Adipocyte (in vitro differentiated cells): ENCODE results near the gene PPFIA1.
A peak's percentile ranks its signal among the peaks of the same experiment; 100 is the strongest.

Experiments used
- DNase-seq: peaks from one replicate; pipeline ENCODE4 v3.0.0-alpha.2; 2015; ENCODE audit warnings: low read depth
- H3K27me3 ChIP-seq: replicated peaks from 2 replicates; pipeline ENCODE4 v1.7.0; 2013; ENCODE audit warnings: mild to moderate bottlenecking, low read length, moderate library complexity; ENCODE audit not compliant: control insufficient read depth, insufficient read depth
- H3K36me3 ChIP-seq: 2 replicates; pipeline ENCODE4 v1.7.0; 2013; ENCODE audit warnings: low read length, mild to moderate bottlenecking, moderate library complexity; ENCODE audit not compliant: control insufficient read depth, insufficient read depth, severe bottlenecking
- H3K4me1 ChIP-seq: 2 replicates; pipeline ENCODE4 v1.7.0; 2013; ENCODE audit warnings: mild to moderate bottlenecking, low read length, moderate library complexity; ENCODE audit not compliant: control insufficient read depth, insufficient read depth
- H3K4me3 ChIP-seq: 2 replicates; pipeline ENCODE4 v1.7.0; 2013; ENCODE audit warnings: mild to moderate bottlenecking, low read length, moderate library complexity
- H3K9ac ChIP-seq: 2 replicates; pipeline ENCODE4 v1.7.0; 2013; ENCODE audit warnings: mild to moderate bottlenecking, low read length, moderate library complexity
- H3K9me3 ChIP-seq: 2 replicates; pipeline ENCODE4 v1.7.0; 2013; ENCODE audit warnings: mild to moderate bottlenecking, low read length, moderate library complexity; ENCODE audit not compliant: control insufficient read depth

The PPFIA1 gene

GRCh38 chr11:70409871-70410270 lies 139.4 kb downstream of the PPFIA1 start:
- no peak for DNase-seq
- peaks cover 96% of the 10 kb centered on the region for H3K36me3 ChIP-seq
- H3K27me3 ChIP-seq: no peaks in the 10 kb centered on the region
- peaks cover 3% of the 10 kb centered on the region for H3K4me1 ChIP-seq
- H3K9me3 ChIP-seq: no peaks in the 10 kb centered on the region
- no peak overlapping the region for H3K9ac ChIP-seq
- no peak overlapping the region for H3K4me3 ChIP-seq

- H3K4me3 ChIP-seq: no peak overlapping the region
- peaks cover 7% of the 10 kb centered on the region for H3K4me1 ChIP-seq
- H3K27me3 ChIP-seq: no peaks in the 10 kb centered on the region
- peaks cover 98% of the 10 kb centered on the region for H3K36me3 ChIP-seq
- no peak overlapping the region for H3K9ac ChIP-seq
- H3K9me3 ChIP-seq: no peaks in the 10 kb centered on the region
- DNase-seq: no peak
These were observed 140.1 kb downstream of the PPFIA1 start for GRCh38 chr11:70410276-70411205.

GRCh38 chr11:70411713-70412452 lies 141.4 kb downstream of the PPFIA1 start:
- DNase-seq: no peak
- Histone ChIP-seq H3K27me3 (no peaks in the 10 kb centered on the region), H3K36me3 (peaks cover 98% of the 10 kb centered on the region), H3K9me3 (no peaks in the 10 kb centered on the region), H3K4me3 (no peak overlapping the region), H3K9ac (no peak overlapping the region), H3K4me1 (peaks cover 11% of the 10 kb centered on the region)

- H3K36me3 ChIP-seq: peaks cover 98% of the 10 kb centered on the region
These were observed 142.7 kb downstream of the PPFIA1 start for GRCh38 chr11:70413151-70413550.

GRCh38 chr11:70414341-70415100 lies 144.0 kb downstream of the PPFIA1 start:
- H3K27me3 ChIP-seq: no peaks in the 10 kb centered on the region
- H3K4me3 ChIP-seq: no peak overlapping the region
- peaks cover 11% of the 10 kb centered on the region for H3K4me1 ChIP-seq
- no peak for DNase-seq
- H3K36me3 ChIP-seq: peaks cover 96% of the 10 kb centered on the region
- H3K9ac ChIP-seq: peak overlapping the region; percentile 30
- H3K9me3 ChIP-seq: no peaks in the 10 kb centered on the region

More at GRCh38 chr11:70413151-70413550, 142.7 kb downstream of the PPFIA1 start:
- Histone ChIP-seq H3K4me1 (peaks cover 11% of the 10 kb centered on the region), H3K9ac (no peak overlapping the region), H3K9me3 (no peaks in the 10 kb centered on the region), H3K27me3 (no peaks in the 10 kb centered on the region), H3K4me3 (no peak overlapping the region)
- no peak for DNase-seq

GRCh38 chr11:70415191-70415590 lies 144.7 kb downstream of the PPFIA1 start:
- peak; percentile 90 for DNase-seq
- Histone ChIP-seq H3K9me3 (no peaks in the 10 kb centered on the region), H3K9ac (peak overlapping the region; percentile 30), H3K36me3 (peaks cover 96% of the 10 kb centered on the region), H3K4me3 (no peak overlapping the region), H3K4me1 (peaks cover 11% of the 10 kb centered on the region), H3K27me3 (no peaks in the 10 kb centered on the region)

GRCh38 chr11:70415642-70416395 lies 145.3 kb downstream of the PPFIA1 start:
- Histone ChIP-seq H3K36me3 (peaks cover 96% of the 10 kb centered on the region), H3K9me3 (no peaks in the 10 kb centered on the region), H3K4me1 (peaks cover 11% of the 10 kb centered on the region), H3K9ac (no peak overlapping the region), H3K4me3 (no peak overlapping the region), H3K27me3 (no peaks in the 10 kb centered on the region)
- peak; percentile 32 for DNase-seq

GRCh38 chr11:70416881-70417280 lies 146.4 kb downstream of the PPFIA1 start:
- DNase-seq: no peak
- Histone ChIP-seq H3K9me3 (no peaks in the 10 kb centered on the region), H3K4me3 (no peak overlapping the region), H3K4me1 (peaks cover 11% of the 10 kb centered on the region), H3K9ac (no peak overlapping the region), H3K27me3 (no peaks in the 10 kb centered on the region), H3K36me3 (peaks cover 96% of the 10 kb centered on the region)

- Histone ChIP-seq H3K9me3 (no peaks in the 10 kb centered on the region), H3K4me1 (peaks cover 11% of the 10 kb centered on the region), H3K27me3 (no peaks in the 10 kb centered on the region), H3K4me3 (no peak overlapping the region), H3K36me3 (peaks cover 96% of the 10 kb centered on the region), H3K9ac (no peak overlapping the region)
- DNase-seq: no peak
These were observed 147.6 kb downstream of the PPFIA1 start for GRCh38 chr11:70418130-70418529.

- H3K36me3 ChIP-seq: peaks cover 98% of the 10 kb centered on the region
These were observed 149.0 kb downstream of the PPFIA1 start for GRCh38 chr11:70419307-70420007.

More at GRCh38 chr11:70419307-70420007, 149.0 kb downstream of the PPFIA1 start:
- DNase-seq: no peak
- Histone ChIP-seq H3K9me3 (no peaks in the 10 kb centered on the region), H3K9ac (no peak overlapping the region), H3K4me3 (no peak overlapping the region), H3K4me1 (peaks cover 11% of the 10 kb centered on the region), H3K27me3 (no peaks in the 10 kb centered on the region)
